OCI-LY1 (cell line): ENCODE results near the gene SEPTIN8.
A peak's percentile ranks its signal among the peaks of the same experiment; 100 is the strongest.

Experiments
- EZH2 ChIP-seq: fragments of 200-600 bp; sonication (generic), shearing (Covaris generic); IDR thresholded peaks from 2 replicates; pipeline ENCODE4 v1.8.0; 2017; ENCODE audit warnings: borderline replicate concordance, mixed run types, mild to moderate bottlenecking, antibody characterized with exemption, low read length, moderate library complexity, mixed read lengths
- TF ChIP-seq, protein P1 (sequence below): fragments of 200-600 bp; sonication (generic), shearing (Covaris generic); IDR thresholded peaks from 2 replicates; pipeline ENCODE4 v1.5.1; 2017; ENCODE audit warnings: mild to moderate bottlenecking, antibody characterized with exemption, low read length, moderate library complexity, mixed read lengths

DNA sequence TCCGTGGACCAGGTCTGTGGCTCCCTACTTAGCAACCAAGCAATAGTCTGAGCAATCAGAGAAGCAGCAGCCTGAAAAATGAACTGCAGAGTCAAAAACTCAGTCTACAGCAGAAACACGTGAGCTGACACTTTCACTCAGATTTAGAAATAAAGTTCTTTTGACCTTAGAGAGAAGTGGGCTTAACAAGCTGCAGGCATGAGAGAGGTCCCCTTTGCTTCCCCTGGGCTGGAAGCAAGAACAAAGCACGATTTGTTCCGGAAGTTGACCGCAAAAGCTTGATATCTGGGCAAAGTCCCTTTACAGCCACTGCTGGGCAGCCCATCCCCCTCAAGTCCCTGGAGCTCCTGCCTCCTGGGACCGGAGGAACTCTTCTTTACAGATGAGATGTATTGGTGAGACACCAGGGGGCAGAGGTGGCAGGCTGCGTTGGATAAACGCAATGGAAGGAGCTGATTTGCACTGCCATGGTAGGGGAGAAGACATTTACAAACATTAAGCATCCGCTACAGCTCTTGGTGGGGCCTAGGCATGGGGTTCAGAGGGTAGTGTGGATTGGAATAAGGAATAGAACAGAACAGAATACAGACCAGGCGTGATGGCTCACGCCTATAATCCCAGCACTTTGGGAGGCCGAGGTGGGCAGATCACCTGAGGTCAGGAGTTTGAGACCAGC, 30.3 kb upstream of the SEPTIN8 start:
- TF ChIP-seq, protein P1, sequence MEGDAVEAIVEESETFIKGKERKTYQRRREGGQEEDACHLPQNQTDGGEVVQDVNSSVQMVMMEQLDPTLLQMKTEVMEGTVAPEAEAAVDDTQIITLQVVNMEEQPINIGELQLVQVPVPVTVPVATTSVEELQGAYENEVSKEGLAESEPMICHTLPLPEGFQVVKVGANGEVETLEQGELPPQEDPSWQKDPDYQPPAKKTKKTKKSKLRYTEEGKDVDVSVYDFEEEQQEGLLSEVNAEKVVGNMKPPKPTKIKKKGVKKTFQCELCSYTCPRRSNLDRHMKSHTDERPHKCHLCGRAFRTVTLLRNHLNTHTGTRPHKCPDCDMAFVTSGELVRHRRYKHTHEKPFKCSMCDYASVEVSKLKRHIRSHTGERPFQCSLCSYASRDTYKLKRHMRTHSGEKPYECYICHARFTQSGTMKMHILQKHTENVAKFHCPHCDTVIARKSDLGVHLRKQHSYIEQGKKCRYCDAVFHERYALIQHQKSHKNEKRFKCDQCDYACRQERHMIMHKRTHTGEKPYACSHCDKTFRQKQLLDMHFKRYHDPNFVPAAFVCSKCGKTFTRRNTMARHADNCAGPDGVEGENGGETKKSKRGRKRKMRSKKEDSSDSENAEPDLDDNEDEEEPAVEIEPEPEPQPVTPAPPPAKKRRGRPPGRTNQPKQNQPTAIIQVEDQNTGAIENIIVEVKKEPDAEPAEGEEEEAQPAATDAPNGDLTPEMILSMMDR, result peak; percentile 36
- TF ChIP-seq EZH2, result no peak
